Endothelial cell (in vitro differentiated cells): ENCODE measurements around the gene ERC1. TPM values are rescaled to one million over a fixed set of nuclear protein-coding genes. Genes with fewer than 3 reads are reported as not detected.

Experiments
- DNase-seq: peaks from one replicate; pipeline ENCODE4 v3.0.0; 2021; ENCODE audit warnings: low spot score
- H3K27ac Mint-ChIP-seq: one replicate; pipeline ENCODE4 v1.8.0; 2021; ENCODE audit warnings: mixed read lengths, inconsistent platforms; ENCODE audit not compliant: unreplicated experiment
- H3K27me3 Mint-ChIP-seq: one replicate; pipeline ENCODE4 v1.8.0; 2021; ENCODE audit warnings: mild to moderate bottlenecking, moderate library complexity, mixed read lengths, inconsistent platforms; ENCODE audit not compliant: unreplicated experiment
- H3K36me3 Mint-ChIP-seq: one replicate; pipeline ENCODE4 v1.8.0; 2021; ENCODE audit warnings: mild to moderate bottlenecking, low read depth, mixed read lengths, inconsistent platforms; ENCODE audit not compliant: unreplicated experiment
- H3K4me1 Mint-ChIP-seq: one replicate; pipeline ENCODE4 v1.8.0; 2021; ENCODE audit warnings: mild to moderate bottlenecking, mixed read lengths, inconsistent platforms; ENCODE audit not compliant: unreplicated experiment
- H3K4me3 Mint-ChIP-seq: one replicate; pipeline ENCODE4 v1.8.0; 2021; ENCODE audit warnings: mild to moderate bottlenecking, mixed read lengths, inconsistent platforms; ENCODE audit not compliant: unreplicated experiment
- H3K9me3 Mint-ChIP-seq: one replicate; pipeline ENCODE4 v1.8.0; 2021; ENCODE audit warnings: mixed read lengths, inconsistent platforms; ENCODE audit not compliant: unreplicated experiment
- total RNA-seq: library from RNA; stranded (reverse); fragmentation: NEBNext Ultra II Directional; extraction: Animal tissue kit (Norgen Biotek cat#: 25700); gene quantifications from one replicate; pipeline ENCODE4 v1.2.1, GENCODE V29; 2021; ENCODE audit not compliant: unreplicated experiment
- TF ChIP-seq, protein P1 (sequence below): fragments of 200-600 bp; sonication (generic); IDR thresholded peaks from one replicate; pipeline ENCODE4 v1.5.0; 2021; ENCODE audit warnings: antibody characterized with exemption; ENCODE audit not compliant: unreplicated experiment

Gene ERC1
- total RNA-seq, 1 donor from 2014 or later = 57.9 TPM

DNA sequence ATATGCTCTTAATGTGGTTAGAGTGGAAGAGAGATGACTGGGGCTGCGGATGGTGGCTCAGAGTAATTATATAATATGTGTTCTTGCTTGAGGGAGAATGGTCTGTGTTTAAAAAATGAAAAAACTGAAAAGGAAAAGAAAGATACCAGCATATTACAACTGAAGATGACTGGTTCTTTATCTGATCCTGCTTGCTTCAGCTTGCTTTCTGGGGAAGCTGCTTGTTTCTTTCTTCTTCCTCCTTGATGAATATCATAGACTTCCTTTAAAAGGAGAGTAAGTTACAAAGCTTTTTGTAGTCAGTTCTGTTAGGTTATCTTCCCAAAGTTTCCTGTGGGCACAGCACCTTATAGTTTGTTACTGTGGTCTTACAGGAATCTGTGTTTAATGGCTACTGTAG is 210.9 kb downstream of the ERC1 start:
- peak overlapping the region; percentile 62 for H3K27ac Mint-ChIP-seq
- peaks cover 8% of the 10 kb centered on the region for H3K4me1 Mint-ChIP-seq
- TF ChIP-seq, protein P1, sequence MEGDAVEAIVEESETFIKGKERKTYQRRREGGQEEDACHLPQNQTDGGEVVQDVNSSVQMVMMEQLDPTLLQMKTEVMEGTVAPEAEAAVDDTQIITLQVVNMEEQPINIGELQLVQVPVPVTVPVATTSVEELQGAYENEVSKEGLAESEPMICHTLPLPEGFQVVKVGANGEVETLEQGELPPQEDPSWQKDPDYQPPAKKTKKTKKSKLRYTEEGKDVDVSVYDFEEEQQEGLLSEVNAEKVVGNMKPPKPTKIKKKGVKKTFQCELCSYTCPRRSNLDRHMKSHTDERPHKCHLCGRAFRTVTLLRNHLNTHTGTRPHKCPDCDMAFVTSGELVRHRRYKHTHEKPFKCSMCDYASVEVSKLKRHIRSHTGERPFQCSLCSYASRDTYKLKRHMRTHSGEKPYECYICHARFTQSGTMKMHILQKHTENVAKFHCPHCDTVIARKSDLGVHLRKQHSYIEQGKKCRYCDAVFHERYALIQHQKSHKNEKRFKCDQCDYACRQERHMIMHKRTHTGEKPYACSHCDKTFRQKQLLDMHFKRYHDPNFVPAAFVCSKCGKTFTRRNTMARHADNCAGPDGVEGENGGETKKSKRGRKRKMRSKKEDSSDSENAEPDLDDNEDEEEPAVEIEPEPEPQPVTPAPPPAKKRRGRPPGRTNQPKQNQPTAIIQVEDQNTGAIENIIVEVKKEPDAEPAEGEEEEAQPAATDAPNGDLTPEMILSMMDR = no peak
- no peaks in the 10 kb centered on the region for H3K27me3 Mint-ChIP-seq
- H3K9me3 Mint-ChIP-seq = no peaks in the 10 kb centered on the region
- H3K36me3 Mint-ChIP-seq = peaks cover 15% of the 10 kb centered on the region
- H3K4me3 Mint-ChIP-seq = no peak overlapping the region
- no peak for DNase-seq

DNA sequence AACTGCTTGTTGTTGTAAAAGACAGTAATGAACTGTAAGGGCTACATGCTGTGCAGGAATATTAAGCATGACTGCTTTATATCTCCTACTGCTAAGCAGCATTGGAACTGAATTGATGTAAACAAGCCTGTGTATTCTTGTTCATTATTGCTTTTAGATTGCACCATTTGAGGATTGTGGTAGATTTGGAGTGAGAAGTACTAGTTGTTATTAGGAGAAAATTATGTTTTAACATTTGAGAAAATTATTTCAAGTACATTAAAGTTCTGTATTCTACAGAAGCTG is 212.7 kb downstream of the ERC1 start:
- TF ChIP-seq, protein P1 = no peak
- no peaks in the 10 kb centered on the region for H3K9me3 Mint-ChIP-seq
- DNase-seq = no peak
- peaks cover 8% of the 10 kb centered on the region for H3K4me1 Mint-ChIP-seq
- no peak overlapping the region for H3K27ac Mint-ChIP-seq
- no peaks in the 10 kb centered on the region for H3K27me3 Mint-ChIP-seq
- H3K4me3 Mint-ChIP-seq = no peak overlapping the region
- peaks cover under 1% of the 10 kb centered on the region for H3K36me3 Mint-ChIP-seq

DNA sequence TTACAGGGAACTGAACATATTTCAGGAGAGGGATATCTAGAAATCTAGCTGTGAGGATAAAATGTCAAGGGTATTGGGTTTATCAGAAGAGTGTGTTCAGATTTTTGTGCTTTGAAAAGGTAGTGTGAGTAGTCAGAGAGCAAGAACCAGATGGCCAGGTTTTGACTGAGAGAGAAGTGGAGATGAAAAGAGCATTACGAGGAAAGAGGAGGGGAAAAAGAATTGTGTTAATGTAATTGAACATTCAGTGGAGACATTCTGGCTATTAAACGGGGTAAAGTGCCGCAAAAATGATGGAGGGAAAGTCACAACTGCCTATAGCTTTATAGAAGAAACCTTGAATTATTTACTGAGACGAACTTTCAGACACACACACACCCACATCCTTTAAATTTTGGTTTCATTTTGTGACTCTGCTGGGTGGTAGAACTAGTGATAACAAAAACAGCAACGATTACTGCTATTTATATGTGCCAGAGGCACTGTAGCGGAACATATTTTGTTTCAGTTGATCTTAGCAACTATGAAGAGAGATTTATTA is 213.6 kb downstream of the ERC1 start:
- no peak for DNase-seq
- Mint-ChIP-seq H3K4me3 (no peak overlapping the region), H3K27ac (no peak overlapping the region), H3K9me3 (no peaks in the 10 kb centered on the region), H3K4me1 (peaks cover 8% of the 10 kb centered on the region), H3K36me3 (no peaks in the 10 kb centered on the region), H3K27me3 (no peaks in the 10 kb centered on the region)
- TF ChIP-seq, protein P1 = no peak

DNA sequence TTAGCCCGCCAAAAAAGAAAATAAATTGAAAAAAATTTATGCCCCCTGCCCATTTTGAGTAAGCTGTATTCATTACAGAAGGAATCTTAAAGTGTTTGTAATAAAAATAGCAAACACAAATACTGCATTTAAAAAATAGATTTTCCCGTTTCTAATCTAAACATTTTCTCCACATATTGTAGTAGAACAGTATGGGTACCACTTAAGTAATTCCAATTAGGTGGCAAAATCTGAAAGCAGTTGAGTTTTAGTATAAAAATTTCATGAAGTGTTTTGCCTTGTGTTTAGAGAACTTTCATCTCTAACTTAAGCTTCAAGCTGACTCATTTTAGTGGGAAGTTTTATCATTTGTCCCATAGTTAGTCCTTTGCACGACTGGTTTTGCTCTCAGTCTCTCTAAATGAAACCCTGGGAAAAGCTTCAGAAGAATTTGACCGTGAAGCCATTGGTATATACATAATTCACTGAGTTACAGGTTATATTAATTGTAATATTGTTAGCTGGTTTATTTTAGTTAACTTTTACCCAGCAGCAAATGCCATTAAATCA is 214.6 kb downstream of the ERC1 start:
- no peak overlapping the region for H3K27ac Mint-ChIP-seq
- DNase-seq = no peak
- no peaks in the 10 kb centered on the region for H3K27me3 Mint-ChIP-seq
- no peak overlapping the region for H3K4me3 Mint-ChIP-seq
- no peaks in the 10 kb centered on the region for H3K36me3 Mint-ChIP-seq
- TF ChIP-seq, protein P1 = no peak
- peaks cover 8% of the 10 kb centered on the region for H3K4me1 Mint-ChIP-seq
- no peaks in the 10 kb centered on the region for H3K9me3 Mint-ChIP-seq

DNA sequence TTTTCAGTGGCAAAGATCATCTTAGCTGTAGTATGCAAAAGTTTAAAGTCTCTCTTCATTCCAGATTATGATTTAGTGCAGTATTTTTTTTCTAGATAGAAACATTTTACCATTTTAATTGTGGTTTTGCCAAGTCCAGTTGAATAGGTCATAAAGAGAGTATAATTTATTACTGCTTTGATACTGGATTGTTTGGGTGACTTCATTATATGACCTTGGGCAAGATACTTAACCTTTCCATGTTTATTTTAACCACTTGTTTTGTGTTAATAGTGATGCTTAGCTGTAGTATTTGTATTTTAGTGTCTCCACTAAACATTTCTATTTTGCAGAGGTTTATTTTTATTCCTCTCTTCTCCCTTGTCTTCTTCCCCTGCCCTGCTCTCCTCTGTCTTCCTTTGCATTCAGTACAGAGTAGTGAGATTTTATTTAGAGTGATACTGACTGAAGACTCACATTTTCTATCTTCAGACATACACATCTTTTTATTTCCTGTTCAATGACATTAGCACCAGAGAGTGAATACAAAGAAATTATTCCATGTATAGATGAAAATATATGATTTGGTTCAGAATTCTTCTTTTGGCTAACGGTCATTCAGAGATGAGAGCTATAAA is 215.2 kb downstream of the ERC1 start:
- Mint-ChIP-seq H3K9me3 (no peaks in the 10 kb centered on the region), H3K4me1 (peaks cover 8% of the 10 kb centered on the region), H3K27me3 (no peaks in the 10 kb centered on the region), H3K27ac (no peak overlapping the region), H3K4me3 (no peak overlapping the region), H3K36me3 (no peaks in the 10 kb centered on the region)
- DNase-seq = no peak
- TF ChIP-seq, protein P1 = no peak
